GM19099 (cell line): ENCODE data around the gene ARL13A.

ENCODE experiments used
- POLR2A ChIP-seq: IDR thresholded peaks from 3 replicates; pipeline ENCODE4 v1.6.1; 2011; ENCODE audit warnings: low read depth; ENCODE audit not compliant: insufficient read length; ENCODE audit errors: extremely low read depth

The ARL13A gene

GRCh38 chrX:100975212-100975611, 5.7 kb downstream of the ARL13A start:
- TF ChIP-seq POLR2A = no peak

- TF ChIP-seq POLR2A = no peak
These were observed 6.7 kb downstream of the ARL13A start for GRCh38 chrX:100976211-100976610.

GRCh38 chrX:100979881-100980607, 10.5 kb downstream of the ARL13A start:
- no peak for TF ChIP-seq POLR2A

GRCh38 chrX:100980608-100981497, 11.3 kb downstream of the ARL13A start:
- TF ChIP-seq POLR2A = no peak

GRCh38 chrX:100984818-100985217, 15.3 kb downstream of the ARL13A start:
- TF ChIP-seq POLR2A = no peak

- no peak for TF ChIP-seq POLR2A
These were observed 20.6 kb downstream of the ARL13A start for GRCh38 chrX:100990139-100990538.

GRCh38 chrX:100994352-100995281, 25.1 kb downstream of the ARL13A start:
- TF ChIP-seq POLR2A = no peak

- TF ChIP-seq POLR2A = no peak
These were observed 26.0 kb downstream of the ARL13A start for GRCh38 chrX:100995469-100995868.

GRCh38 chrX:100999451-100999850, 29.9 kb downstream of the ARL13A start:
- TF ChIP-seq POLR2A = no peak

GRCh38 chrX:101009090-101009489, 39.6 kb downstream of the ARL13A start:
- no peak for TF ChIP-seq POLR2A

- TF ChIP-seq POLR2A = no peak
These were observed 52.5 kb downstream of the ARL13A start for GRCh38 chrX:101022020-101022419.

GRCh38 chrX:101025126-101025525, 55.6 kb downstream of the ARL13A start:
- no peak for TF ChIP-seq POLR2A

- TF ChIP-seq POLR2A = no peak
These were observed 59.1 kb downstream of the ARL13A start for GRCh38 chrX:101028562-101028961.

- TF ChIP-seq POLR2A = no peak
These were observed 60.2 kb downstream of the ARL13A start for GRCh38 chrX:101029665-101030064.

GRCh38 chrX:101037231-101037630, 67.7 kb downstream of the ARL13A start:
- TF ChIP-seq POLR2A = no peak
